Thoracic aorta (tissue), 2 donors: ENCODE data around the gene MCC. TPM values are rescaled to one million over a fixed set of nuclear protein-coding genes. Genes with fewer than 3 reads are reported as not detected.

Experiments used
- ATAC-seq: fragments of 150-250 bp; one replicate; pipeline ENCODE4 v1.8.0; 2017; ENCODE audit warnings: low read depth; ENCODE audit not compliant: insufficient number of reproducible peaks, low FRiP score
- DNase-seq: peaks from one replicate; pipeline ENCODE4 v3.0.0-alpha.2; 2020; ENCODE audit warnings: low spot score
- H3K27ac ChIP-seq, 2 donors: fragments of 200-600 bp; sonication (generic); 1 replicate in 1 of 2; 2 replicates in 1 of 2; pipeline ENCODE4 v1.5.1; 2016; ENCODE audit warnings: mild to moderate bottlenecking in 2 of 2, moderate library complexity in 2 of 2
- H3K27me3 ChIP-seq: fragments of 200-600 bp; sonication (generic); replicated peaks from 2 replicates; pipeline ENCODE4 v1.6.0; 2016; ENCODE audit warnings: mild to moderate bottlenecking; ENCODE audit not compliant: insufficient read depth
- H3K36me3 ChIP-seq: fragments of 200-600 bp; sonication (generic); one replicate; pipeline ENCODE4 v1.5.1; 2016
- H3K4me1 ChIP-seq, 2 donors: fragments of 200-600 bp; sonication (generic); 1 replicate in 1 of 2; 2 replicates in 1 of 2; pipeline versions ENCODE4 v1.5.1 to v1.6.0; 2016; ENCODE audit warnings: low read depth in 2 of 2, mild to moderate bottlenecking in 1 of 2; ENCODE audit not compliant: control insufficient read depth in 1 of 2
- H3K4me3 ChIP-seq: fragments of 200-600 bp; sonication (generic); 2 replicates; pipeline ENCODE4 v1.5.1; 2016; ENCODE audit warnings: mild to moderate bottlenecking
- H3K9me3 ChIP-seq: fragments of 200-600 bp; sonication (generic); 2 replicates; pipeline ENCODE4 v1.5.1; 2016
- total RNA-seq, 2 donors: library from RNA; depleted of rRNA; stranded (reverse); fragments of >200 nt; gene quantifications; one replicate each; pipeline versions ENCODE4 v1.1.0 to v1.2.3, GENCODE V29; 2016
- TF ChIP-seq, protein P1 (sequence below): fragments of 200-600 bp; sonication (generic); IDR thresholded peaks from one replicate; pipeline ENCODE4 v1.5.1; 2019; ENCODE audit warnings: antibody characterized with exemption

The MCC gene
- total RNA-seq, 2 donors from 2014 or later = 14.6 to 27.2 TPM

DNA sequence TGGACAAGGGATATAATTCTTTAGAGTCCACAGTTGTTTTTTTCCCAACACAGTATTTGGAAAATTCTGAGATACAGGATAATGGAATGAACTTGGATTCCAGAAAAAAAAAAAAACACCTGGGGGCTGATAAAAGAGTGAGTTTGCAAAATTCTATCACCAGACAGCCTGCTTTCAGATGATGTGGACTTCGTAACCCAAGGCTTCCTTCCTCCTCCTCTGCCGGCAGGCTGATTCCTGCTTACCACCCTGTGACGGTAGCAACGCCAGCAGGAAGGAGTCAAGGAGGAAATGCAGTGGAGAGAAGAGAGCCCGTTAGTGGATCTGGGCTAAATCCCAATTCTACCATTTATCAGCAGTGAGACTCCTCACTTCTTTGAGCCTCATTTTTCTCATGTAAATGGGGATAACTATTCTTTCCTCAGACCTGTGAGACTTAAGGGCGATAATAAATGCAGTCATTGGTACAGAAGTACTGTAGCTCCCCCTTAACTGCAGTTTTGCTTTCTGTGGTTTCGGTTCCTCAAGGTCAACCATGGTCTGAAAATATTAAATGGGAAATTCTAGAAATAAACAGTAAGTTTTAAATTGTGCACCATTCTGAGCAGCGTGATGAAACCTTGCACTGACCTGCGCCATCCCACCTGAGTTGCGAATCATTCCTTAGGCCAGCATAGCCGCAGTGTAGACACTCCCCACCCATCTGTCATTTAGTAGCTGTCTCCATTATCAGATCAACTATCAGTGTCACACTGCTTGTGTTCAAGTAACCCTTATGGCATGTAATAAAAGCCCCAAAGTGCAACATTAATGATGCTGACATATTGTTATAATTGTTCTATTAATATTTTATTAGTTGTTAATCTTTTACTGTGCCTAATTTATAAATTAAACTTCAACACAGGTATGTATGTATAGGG lies 440.3 kb downstream of the MCC start:
- no peak for ATAC-seq
- peak overlapping the region; percentile 26 for H3K4me3 ChIP-seq
- H3K27me3 ChIP-seq = no peaks in the 10 kb centered on the region
- no peak overlapping the region for H3K27ac ChIP-seq
- TF ChIP-seq, protein P1, sequence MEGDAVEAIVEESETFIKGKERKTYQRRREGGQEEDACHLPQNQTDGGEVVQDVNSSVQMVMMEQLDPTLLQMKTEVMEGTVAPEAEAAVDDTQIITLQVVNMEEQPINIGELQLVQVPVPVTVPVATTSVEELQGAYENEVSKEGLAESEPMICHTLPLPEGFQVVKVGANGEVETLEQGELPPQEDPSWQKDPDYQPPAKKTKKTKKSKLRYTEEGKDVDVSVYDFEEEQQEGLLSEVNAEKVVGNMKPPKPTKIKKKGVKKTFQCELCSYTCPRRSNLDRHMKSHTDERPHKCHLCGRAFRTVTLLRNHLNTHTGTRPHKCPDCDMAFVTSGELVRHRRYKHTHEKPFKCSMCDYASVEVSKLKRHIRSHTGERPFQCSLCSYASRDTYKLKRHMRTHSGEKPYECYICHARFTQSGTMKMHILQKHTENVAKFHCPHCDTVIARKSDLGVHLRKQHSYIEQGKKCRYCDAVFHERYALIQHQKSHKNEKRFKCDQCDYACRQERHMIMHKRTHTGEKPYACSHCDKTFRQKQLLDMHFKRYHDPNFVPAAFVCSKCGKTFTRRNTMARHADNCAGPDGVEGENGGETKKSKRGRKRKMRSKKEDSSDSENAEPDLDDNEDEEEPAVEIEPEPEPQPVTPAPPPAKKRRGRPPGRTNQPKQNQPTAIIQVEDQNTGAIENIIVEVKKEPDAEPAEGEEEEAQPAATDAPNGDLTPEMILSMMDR = no peak
- no peaks in the 10 kb centered on the region for H3K9me3 ChIP-seq
- peaks cover 16 to 28% of the 10 kb centered on the region in 2 donors for H3K4me1 ChIP-seq
- no peaks in the 10 kb centered on the region for H3K36me3 ChIP-seq
- DNase-seq = no peak

DNA sequence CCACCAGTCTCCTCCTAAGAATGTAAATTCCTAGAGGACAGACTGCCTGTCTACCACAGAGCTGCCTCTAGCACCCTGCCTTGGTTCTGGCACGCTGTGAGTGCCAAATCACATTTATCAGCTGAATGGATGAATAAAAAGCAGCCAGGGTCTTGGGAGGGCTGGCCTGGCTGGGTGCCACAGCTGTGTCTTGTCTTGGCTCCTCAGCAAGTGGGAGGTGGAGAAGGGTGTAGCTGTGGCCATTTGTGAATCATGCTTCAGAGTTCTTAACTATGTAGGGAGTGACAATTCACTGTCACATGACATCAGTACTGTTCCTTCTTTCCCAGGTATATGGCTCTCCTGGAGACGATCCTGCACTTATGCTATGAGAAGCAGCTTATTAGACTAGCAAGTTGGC lies 441.0 kb downstream of the MCC start:
- no peak overlapping the region for H3K27ac ChIP-seq
- no peaks in the 10 kb centered on the region for H3K36me3 ChIP-seq
- no peaks in the 10 kb centered on the region for H3K9me3 ChIP-seq
- ATAC-seq (no peak), DNase-seq (no peak)
- no peaks in the 10 kb centered on the region for H3K27me3 ChIP-seq
- H3K4me3 ChIP-seq = no peak overlapping the region
- TF ChIP-seq, protein P1 = no peak
- peaks cover 16 to 26% of the 10 kb centered on the region in 2 donors for H3K4me1 ChIP-seq

DNA sequence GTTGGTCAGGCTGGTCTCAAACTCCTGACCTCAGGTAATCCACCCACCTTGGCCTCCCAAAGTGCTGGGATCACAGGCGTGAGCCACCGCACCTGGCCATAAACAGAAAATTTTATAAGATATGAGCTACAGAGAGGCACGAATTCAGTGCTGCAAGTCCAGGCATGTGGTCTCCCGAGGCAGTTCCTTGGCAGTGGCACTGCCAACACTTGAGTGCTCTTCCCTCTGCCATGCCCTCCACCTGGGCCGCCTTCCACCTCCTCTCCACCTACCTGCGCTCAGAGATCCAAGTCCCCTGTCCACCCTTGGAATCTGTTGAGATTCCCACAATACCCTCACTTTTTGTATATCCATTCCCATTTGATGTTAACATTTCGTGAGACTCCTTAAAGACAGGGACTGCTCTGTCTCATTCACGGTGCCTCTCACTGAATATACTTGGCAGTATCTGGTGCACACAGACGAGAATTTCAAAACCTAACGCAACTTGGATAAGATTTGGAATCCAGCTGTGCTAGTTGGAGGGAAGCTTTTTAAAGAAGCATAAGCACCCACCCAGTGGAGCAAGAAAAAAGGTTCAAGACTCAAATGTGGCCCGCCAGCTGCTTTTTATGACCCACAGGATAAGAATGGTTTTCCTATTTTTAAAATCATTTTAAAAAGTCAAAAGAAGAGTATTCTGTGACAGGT lies 443.3 kb downstream of the MCC start:
- no peak for DNase-seq
- H3K27me3 ChIP-seq = no peaks in the 10 kb centered on the region
- TF ChIP-seq, protein P1 = no peak

DNA sequence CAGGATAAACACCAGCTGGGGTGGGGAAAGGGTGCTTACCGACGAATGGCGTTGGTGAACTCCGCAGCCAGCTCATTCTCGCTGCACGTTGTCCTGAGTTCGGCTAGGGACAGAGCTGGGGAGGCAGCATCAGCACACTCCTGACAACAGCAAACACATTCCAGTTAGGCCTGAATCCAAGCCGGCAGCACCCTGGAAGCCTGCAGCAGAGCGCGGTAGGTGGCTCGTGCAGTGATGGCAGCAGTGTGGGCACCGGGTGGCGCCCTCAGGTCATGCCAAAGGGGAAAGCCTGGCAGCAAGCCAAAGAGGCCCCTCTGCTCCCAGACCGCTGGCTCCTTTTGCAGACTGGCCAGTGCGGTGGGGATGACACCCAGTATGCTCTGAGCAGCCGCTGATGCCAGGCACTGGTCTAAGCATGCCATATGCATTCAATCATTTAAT lies 444.7 kb downstream of the MCC start:
- Histone ChIP-seq H3K36me3 (no peaks in the 10 kb centered on the region), H3K27me3 (no peaks in the 10 kb centered on the region), H3K27ac (peak overlapping the region in 1 of 2 donors; percentile 35), H3K9me3 (no peaks in the 10 kb centered on the region), H3K4me3 (no peak overlapping the region), H3K4me1 (peaks cover 0 to 3% of the 10 kb centered on the region in 2 donors)
- no peak for DNase-seq
- TF ChIP-seq, protein P1 = peak; percentile 26
- ATAC-seq = no peak

More for the DNA sequence above, 443.3 kb downstream of the MCC start:
- Histone ChIP-seq H3K9me3 (no peaks in the 10 kb centered on the region), H3K36me3 (no peaks in the 10 kb centered on the region), H3K27ac (no peak overlapping the region), H3K4me3 (no peak overlapping the region), H3K4me1 (peaks cover 0 to 3% of the 10 kb centered on the region in 2 donors)
- no peak for ATAC-seq
